GM18526 (cell line): ENCODE results near the gene ADAMTS4.

Source experiments
- POLR2A ChIP-seq: IDR thresholded peaks from 3 replicates; pipeline ENCODE4 v1.6.1; 2011; ENCODE audit not compliant: insufficient read length; ENCODE audit errors: extremely low read depth

Gene ADAMTS4

GRCh38 chr1:161198897-161199431 lies at the start of gene ADAMTS4:
TSS of gene ADAMTS4 (minus strand) at chr1:161199054. CDS start at chr1:161198627, 427 bp downstream.
- TF ChIP-seq POLR2A, result no peak

GRCh38 chr1:161244888-161245287 lies 46.0 kb upstream of the ADAMTS4 start:
- TF ChIP-seq POLR2A, result no peak

- no peak for TF ChIP-seq POLR2A
These were observed 43.5 kb upstream of the ADAMTS4 start for GRCh38 chr1:161242313-161242712.

- no peak for TF ChIP-seq POLR2A
These were observed 42.8 kb upstream of the ADAMTS4 start for GRCh38 chr1:161241682-161242081.

GRCh38 chr1:161238039-161238473 lies 39.2 kb upstream of the ADAMTS4 start, which contains the start of gene NR1I3:
TSS of gene NR1I3 (minus strand) at chr1:161238203. CDS start at chr1:161236565, 1,638 bp downstream.
- no peak for TF ChIP-seq POLR2A

- TF ChIP-seq POLR2A, result no peak
These were observed 37.3 kb upstream of the ADAMTS4 start for GRCh38 chr1:161235957-161236775.

- no peak for TF ChIP-seq POLR2A
These were observed 34.2 kb upstream of the ADAMTS4 start for GRCh38 chr1:161233102-161233501.

GRCh38 chr1:161230762-161231161 lies 31.9 kb upstream of the ADAMTS4 start:
- TF ChIP-seq POLR2A, result no peak

GRCh38 chr1:161229896-161230295 lies 31.0 kb upstream of the ADAMTS4 start:
- TF ChIP-seq POLR2A, result no peak

- no peak for TF ChIP-seq POLR2A
These were observed 29.2 kb upstream of the ADAMTS4 start for GRCh38 chr1:161228032-161228431.

- no peak for TF ChIP-seq POLR2A
These were observed 28.5 kb upstream of the ADAMTS4 start for GRCh38 chr1:161227196-161227871.

- no peak for TF ChIP-seq POLR2A
These were observed 27.9 kb upstream of the ADAMTS4 start for GRCh38 chr1:161226759-161227158.

GRCh38 chr1:161226320-161226711 lies 27.5 kb upstream of the ADAMTS4 start:
- TF ChIP-seq POLR2A, result no peak

- peak; percentile 58 for TF ChIP-seq POLR2A
These were observed 26.9 kb upstream of the ADAMTS4 start, which contains the start of gene TOMM40L for GRCh38 chr1:161225534-161226319. TSS of gene TOMM40L (plus strand) at chr1:161226060. CDS start at chr1:161226490, 430 bp downstream.

- TF ChIP-seq POLR2A, result no peak
These were observed 26.3 kb upstream of the ADAMTS4 start for GRCh38 chr1:161225178-161225533.
